CD14-positive monocyte (primary cell): ENCODE data around the gene EPHB2. TPM values are rescaled to one million over a fixed set of nuclear protein-coding genes. Genes with fewer than 3 reads are reported as not detected.

Experiments used
- DNase-seq, 3 donors: peaks; one replicate each; pipeline ENCODE4 v3.0.0-alpha.2; 2011 to 2022
- H2AFZ ChIP-seq: 2 replicates; pipeline ENCODE4 v1.6.0; 2012; ENCODE audit warnings: mild to moderate bottlenecking, low read depth, low read length, inconsistent platforms; ENCODE audit not compliant: insufficient read depth, poor library complexity, severe bottlenecking
- H3K27ac ChIP-seq, 2 donors: 1 replicate in 1 of 2; 2 replicates in 1 of 2; pipeline ENCODE4 v1.5.1; 2012 to 2013; ENCODE audit warnings: low read length in 2 of 2, control low read depth in 1 of 2, inconsistent platforms in 1 of 2, low read depth in 1 of 2, mild to moderate bottlenecking in 1 of 2
- H3K27me3 ChIP-seq, 2 donors: one replicate each; pipeline versions ENCODE4 v1.6.0 to v1.6.1; 2011 to 2013; ENCODE audit warnings: low read length in 2 of 2; ENCODE audit not compliant: control insufficient read depth in 2 of 2, insufficient read depth in 2 of 2
- H3K36me3 ChIP-seq, 2 donors: replicated peaks in 1 of 2; 1 replicate in 1 of 2; 2 replicates in 1 of 2; pipeline versions ENCODE4 v1.5.1 to v1.6.1; 2012 to 2013; ENCODE audit warnings: low read length in 2 of 2, control low read depth in 1 of 2, inconsistent platforms in 1 of 2, mild to moderate bottlenecking in 1 of 2; ENCODE audit not compliant: insufficient read depth in 2 of 2, control insufficient read depth in 1 of 2
- H3K4me1 ChIP-seq, 2 donors: 1 replicate in 1 of 2; 2 replicates in 1 of 2; pipeline versions ENCODE4 v1.5.1 to v1.6.1; 2012 to 2013; ENCODE audit warnings: low read length in 2 of 2, control low read depth in 1 of 2, inconsistent platforms in 1 of 2, mild to moderate bottlenecking in 1 of 2, moderate library complexity in 1 of 2; ENCODE audit not compliant: insufficient read depth in 2 of 2, control insufficient read depth in 1 of 2
- H3K4me2 ChIP-seq: replicated peaks from 2 replicates; pipeline ENCODE3; 2012; ENCODE audit warnings: low read length, moderate library complexity, mild to moderate bottlenecking; ENCODE audit not compliant: poor library complexity, severe bottlenecking; ENCODE audit errors: extremely low read depth
- H3K4me3 ChIP-seq, 3 experiments: fragments of 200-600 bp in 1 of 3; sonication (generic) in 1 of 3; replicated peaks in 1 of 3; 1 replicate in 2 of 3; 2 replicates in 1 of 3; pipeline ENCODE4 v1.5.1; 2011 to 2013; ENCODE audit warnings: low read length in 3 of 3, mild to moderate bottlenecking in 3 of 3, control low read depth in 2 of 3, low read depth in 2 of 3, inconsistent platforms in 1 of 3, moderate library complexity in 1 of 3
- H3K79me2 ChIP-seq: 2 replicates; pipeline ENCODE4 v1.6.0; 2012; ENCODE audit warnings: mild to moderate bottlenecking, control low read depth, inconsistent platforms, low read length, moderate library complexity; ENCODE audit not compliant: insufficient read depth
- H3K9ac ChIP-seq: 2 replicates; pipeline ENCODE4 v1.6.0; 2017; ENCODE audit warnings: low read length, mild to moderate bottlenecking; ENCODE audit not compliant: insufficient read depth, poor library complexity, severe bottlenecking
- H3K9me3 ChIP-seq, 2 donors: replicated peaks in 1 of 2; 1 replicate in 1 of 2; 2 replicates in 1 of 2; pipeline versions ENCODE4 v1.5.1 to v1.6.1; 2012 to 2013; ENCODE audit warnings: low read length in 2 of 2, control low read depth in 1 of 2; ENCODE audit not compliant: control insufficient read depth in 1 of 2, insufficient read depth in 1 of 2
- H4K20me1 ChIP-seq: 2 replicates; pipeline ENCODE4 v1.6.0; 2012; ENCODE audit warnings: mild to moderate bottlenecking, low read length, control low read depth, moderate library complexity; ENCODE audit not compliant: insufficient read depth
- H3K27ac Mint-ChIP-seq, 7 donors: one replicate each; pipeline ENCODE4 v1.8.0; 2020; ENCODE audit warnings: mild to moderate bottlenecking in 7 of 7, mixed read lengths in 7 of 7, moderate library complexity in 6 of 7, inconsistent platforms in 2 of 7
- H3K27me3 Mint-ChIP-seq, 3 donors: one replicate each; pipeline ENCODE4 v1.8.0; 2021 to 2022; ENCODE audit warnings: low read depth in 3 of 3, mild to moderate bottlenecking in 3 of 3, mixed read lengths in 3 of 3, moderate library complexity in 3 of 3, inconsistent platforms in 1 of 3
- H3K36me3 Mint-ChIP-seq, 2 donors: one replicate each; pipeline ENCODE4 v1.8.0; 2020; ENCODE audit warnings: mixed read lengths in 2 of 2, inconsistent platforms in 1 of 2, mild to moderate bottlenecking in 1 of 2
- H3K4me1 Mint-ChIP-seq: one replicate; pipeline ENCODE4 v1.8.0; 2020; ENCODE audit warnings: mild to moderate bottlenecking, mixed read lengths
- H3K4me3 Mint-ChIP-seq, 2 donors: one replicate each; pipeline ENCODE4 v1.8.0; 2020; ENCODE audit warnings: mild to moderate bottlenecking in 2 of 2, mixed read lengths in 2 of 2, moderate library complexity in 1 of 2
- H3K9me3 Mint-ChIP-seq, 7 donors: one replicate each; pipeline ENCODE4 v1.8.0; 2020 to 2022; ENCODE audit warnings: mixed read lengths in 7 of 7, mild to moderate bottlenecking in 6 of 7, moderate library complexity in 6 of 7, inconsistent platforms in 2 of 7
- CTCF ChIP-seq: fragments of 200-600 bp; IDR thresholded peaks from one replicate; pipeline ENCODE4 v1.8.0; 2022; ENCODE audit warnings: antibody characterized with exemption, mild to moderate bottlenecking
- WGBS: methylation state at CpG from one replicate; pipeline ENCODE4 v1.1.5; 2013; ENCODE audit warnings: missing lambda C conversion rate; ENCODE audit not compliant: insufficient coverage; 5-methylcytosine and 5-hydroxymethylcytosine counted together
- intact Hi-C, 2 donors: fragments of 100-400 bp; cut with micrococcal nuclease; formaldehyde crosslinking; loops; one replicate each; pipeline versions ENCODE4 v1.15.0 to v1.15.1; 2023
- polyA plus RNA-seq, 3 donors: library from polyadenylated mRNA; depleted of rRNA in 1 of 3; unstranded in 2 of 3; stranded (reverse) in 1 of 3; fragments of 300-500 nt in 2 of 3; fragments of >200 nt in 1 of 3; fragmentation: Illumina TruSeq in 2 of 3; gene quantifications; 1 replicate in 2 of 3; 2 replicates in 1 of 3; pipeline ENCODE4 v1.2.3, GENCODE V29; 2012 to 2021

EPHB2 gene
- polyA plus RNA-seq, 3 donors, result 2.9 to 5.6 (median 3.4) TPM

- peaks cover 12 to 48% of the 10 kb centered on the region in 2 donors for H3K4me1 ChIP-seq
- Mint-ChIP-seq H3K9me3 (peaks cover 0 to 2% (median 0%) of the 10 kb centered on the region in 7 donors), H3K27me3 (peaks cover 0 to 10% (median 5%) of the 10 kb centered on the region in 3 donors), H3K36me3 (peaks cover 0 to 2% of the 10 kb centered on the region in 2 donors), H3K4me1 (peaks cover 49% of the 10 kb centered on the region), H3K27ac (peak overlapping the region in 6 of 7 donors; percentile 23 to 89 (median 50)), H3K4me3 (no peak overlapping the region)
- no peaks in the 10 kb centered on the region for H4K20me1 ChIP-seq
- peak overlapping the region in 1 of 2 donors; percentile 24 for H3K27ac ChIP-seq
- no peak overlapping the region for H3K9ac ChIP-seq
- no peaks in the 10 kb centered on the region for H3K27me3 ChIP-seq
- no peak for DNase-seq
- H3K9me3 ChIP-seq, result no peaks in the 10 kb centered on the region
- TF ChIP-seq CTCF, result no peak
- H3K4me2 ChIP-seq, result no peak overlapping the region
- no peak overlapping the region for H3K4me3 ChIP-seq
- intact Hi-C loops, result no loop called here
- no peaks in the 10 kb centered on the region for H3K36me3 ChIP-seq
- no peak overlapping the region for H2AFZ ChIP-seq
- no peaks in the 10 kb centered on the region for H3K79me2 ChIP-seq
- no CpG with 5 or more reads among the region's 2 CpGs for WGBS
Observed at GRCh38 chr1:22737374-22738068, 26.9 kb downstream of the EPHB2 start.

GRCh38 chr1:22738069-22738435 is 27.4 kb downstream of the EPHB2 start:
- peak in 2 of 3 donors; percentile 25 to 46 for DNase-seq
- H3K4me1 Mint-ChIP-seq, result peaks cover 49% of the 10 kb centered on the region
- Histone ChIP-seq H3K4me2 (no peak overlapping the region), H3K4me1 (peaks cover 12 to 48% of the 10 kb centered on the region in 2 donors), H3K4me3 (no peak overlapping the region), H3K9me3 (no peaks in the 10 kb centered on the region), H3K79me2 (no peaks in the 10 kb centered on the region), H3K36me3 (no peaks in the 10 kb centered on the region), H2AFZ (no peak overlapping the region), H3K27me3 (no peaks in the 10 kb centered on the region), H4K20me1 (no peaks in the 10 kb centered on the region), H3K27ac (peak overlapping the region in 1 of 2 donors; percentile 20), H3K9ac (no peak overlapping the region)
- H3K27me3 Mint-ChIP-seq, result peaks cover 0 to 10% (median 5%) of the 10 kb centered on the region in 3 donors
- peak overlapping the region in 4 of 7 donors; percentile 13 to 89 (median 46) for H3K27ac Mint-ChIP-seq
- intact Hi-C loops, result no loop called here
- WGBS, result no CpG with 5 or more reads among the region's 1 CpG
- peaks cover 0 to 2% of the 10 kb centered on the region in 2 donors for H3K36me3 Mint-ChIP-seq
- TF ChIP-seq CTCF, result no peak
- peak overlapping the region in 1 of 2 donors; percentile 53 for H3K4me3 Mint-ChIP-seq
- peaks cover 0 to 2% (median 0%) of the 10 kb centered on the region in 7 donors for H3K9me3 Mint-ChIP-seq
